Fibroblast of lung (primary cell): ENCODE measurements around the gene CD2AP.

ENCODE experiments used
- EZH2 ChIP-seq: IDR thresholded peaks from 2 replicates; pipeline ENCODE4 v1.5.1; 2012; ENCODE audit warnings: low read length, control low read depth, mild to moderate bottlenecking; ENCODE audit errors: missing control alignments
- TF ChIP-seq, protein P1 (sequence below), 2 donors: IDR thresholded peaks in 1 of 2; conservative IDR thresholded peaks in 1 of 2; 1 replicate in 1 of 2; 2 replicates in 1 of 2; pipeline ENCODE4 v1.5.1; 2011 to 2012; ENCODE audit warnings: low read length in 2 of 2, control low read depth in 1 of 2, inconsistent platforms in 1 of 2, low read depth in 1 of 2, mild to moderate bottlenecking in 1 of 2

DNA sequence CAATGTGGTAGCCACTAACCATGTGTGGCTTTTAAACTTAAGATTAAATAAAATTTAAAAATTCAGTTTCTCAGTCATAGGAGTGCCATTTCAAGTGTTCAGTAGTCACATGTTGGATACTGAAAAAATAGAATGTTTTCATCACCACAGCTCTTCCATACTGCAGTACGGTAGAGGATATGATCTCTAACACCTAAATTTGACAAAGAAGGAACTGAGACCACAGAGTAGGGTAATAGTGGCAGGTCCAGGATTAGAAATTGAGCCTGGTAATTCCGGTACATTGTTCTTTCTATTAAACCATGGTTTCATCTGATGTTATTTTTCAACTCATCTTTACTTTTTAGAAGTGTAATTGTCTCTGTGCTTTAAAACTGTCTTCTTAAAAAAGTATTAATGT is 104.0 kb downstream of the CD2AP start:
- TF ChIP-seq, protein P1, sequence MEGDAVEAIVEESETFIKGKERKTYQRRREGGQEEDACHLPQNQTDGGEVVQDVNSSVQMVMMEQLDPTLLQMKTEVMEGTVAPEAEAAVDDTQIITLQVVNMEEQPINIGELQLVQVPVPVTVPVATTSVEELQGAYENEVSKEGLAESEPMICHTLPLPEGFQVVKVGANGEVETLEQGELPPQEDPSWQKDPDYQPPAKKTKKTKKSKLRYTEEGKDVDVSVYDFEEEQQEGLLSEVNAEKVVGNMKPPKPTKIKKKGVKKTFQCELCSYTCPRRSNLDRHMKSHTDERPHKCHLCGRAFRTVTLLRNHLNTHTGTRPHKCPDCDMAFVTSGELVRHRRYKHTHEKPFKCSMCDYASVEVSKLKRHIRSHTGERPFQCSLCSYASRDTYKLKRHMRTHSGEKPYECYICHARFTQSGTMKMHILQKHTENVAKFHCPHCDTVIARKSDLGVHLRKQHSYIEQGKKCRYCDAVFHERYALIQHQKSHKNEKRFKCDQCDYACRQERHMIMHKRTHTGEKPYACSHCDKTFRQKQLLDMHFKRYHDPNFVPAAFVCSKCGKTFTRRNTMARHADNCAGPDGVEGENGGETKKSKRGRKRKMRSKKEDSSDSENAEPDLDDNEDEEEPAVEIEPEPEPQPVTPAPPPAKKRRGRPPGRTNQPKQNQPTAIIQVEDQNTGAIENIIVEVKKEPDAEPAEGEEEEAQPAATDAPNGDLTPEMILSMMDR (conservative IDR thresholded peaks at IDR 0.05 in 1 of 2, IDR thresholded peaks at IDR 0.05 in 1 of 2; ENCODE audit: low read depth in 1 of 2, low read length in 2 of 2), result no peak
- no peak for TF ChIP-seq EZH2
